Ascending aorta (tissue), 2 donors: ENCODE data around the gene OR2AJ1. TPM values are rescaled to one million over a fixed set of nuclear protein-coding genes. Genes with fewer than 3 reads are reported as not detected.

Experiments used
- DNase-seq, 2 donors: peaks; one replicate each; pipeline ENCODE4 v3.0.0-alpha.2; 2019; ENCODE audit warnings: low spot score in 2 of 2
- H3K27ac ChIP-seq, 2 donors: fragments of 200-600 bp; sonication (generic); one replicate each; pipeline ENCODE4 v1.5.1; 2016 to 2017; ENCODE audit warnings: mild to moderate bottlenecking in 1 of 2
- H3K27me3 ChIP-seq: fragments of 200-600 bp; sonication (generic); one replicate; pipeline ENCODE4 v1.5.1; 2017
- H3K36me3 ChIP-seq, 2 donors: fragments of 200-600 bp; sonication (generic); one replicate each; pipeline ENCODE4 v1.5.1; 2016
- H3K4me1 ChIP-seq, 2 donors: fragments of 200-600 bp; sonication (generic); one replicate each; pipeline ENCODE4 v1.5.1; 2016 to 2017; ENCODE audit warnings: mild to moderate bottlenecking in 1 of 2
- H3K4me3 ChIP-seq, 2 donors: fragments of 200-600 bp; sonication (generic); one replicate each; pipeline ENCODE4 v1.5.1; 2016 to 2017; ENCODE audit warnings: mild to moderate bottlenecking in 1 of 2
- H3K9me3 ChIP-seq, 2 donors: fragments of 200-600 bp; sonication (generic); one replicate each; pipeline ENCODE4 v1.5.1; 2016
- CTCF ChIP-seq, 3 experiments: fragments of 200-600 bp in 2 of 3; fragments of 450-650 bp in 1 of 3; sonication (generic) in 2 of 3; IDR thresholded peaks; one replicate each; pipeline ENCODE4 v1.5.1; 2016 to 2019; ENCODE audit warnings: antibody characterized with exemption in 3 of 3, mild to moderate bottlenecking in 1 of 3, moderate library complexity in 1 of 3
- intact Hi-C: fragments of 100-400 bp; cut with DNase I; formaldehyde crosslinking; loops from one replicate; pipeline ENCODE4 v1.15.1; 2023
- total RNA-seq: library from RNA; depleted of rRNA; stranded (reverse); fragments of >200 nt; gene quantifications from one replicate; pipeline ENCODE4 v1.1.0, GENCODE V29; 2016

The OR2AJ1 gene
- total RNA-seq, 1 donor from 2014 or later: not detected

- Histone ChIP-seq H3K4me1 (no peaks in the 10 kb centered on the region), H3K27ac (no peak overlapping the region), H3K27me3 (no peaks in the 10 kb centered on the region), H3K4me3 (no peak overlapping the region), H3K9me3 (no peaks in the 10 kb centered on the region), H3K36me3 (no peaks in the 10 kb centered on the region)
- no peak for TF ChIP-seq CTCF (IDR thresholded peaks at IDR 0.05)
- DNase-seq: no peak
- intact Hi-C loops: no loop called here
Observed at GRCh38 chr1:247953408-247953807, 28.7 kb downstream of the OR2AJ1 start.

- DNase-seq: no peak
- Histone ChIP-seq H3K36me3 (no peaks in the 10 kb centered on the region), H3K9me3 (no peaks in the 10 kb centered on the region), H3K4me3 (no peak overlapping the region), H3K27me3 (no peaks in the 10 kb centered on the region), H3K27ac (no peak overlapping the region), H3K4me1 (no peaks in the 10 kb centered on the region)
- intact Hi-C loops: no loop called here
- no peak for TF ChIP-seq CTCF (IDR thresholded peaks at IDR 0.05)
Observed at GRCh38 chr1:247961791-247962190, 37.1 kb downstream of the OR2AJ1 start.

GRCh38 chr1:247962911-247963588, 38.4 kb downstream of the OR2AJ1 start:
- Histone ChIP-seq H3K9me3 (no peaks in the 10 kb centered on the region), H3K36me3 (no peaks in the 10 kb centered on the region), H3K4me3 (no peak overlapping the region), H3K27me3 (no peaks in the 10 kb centered on the region), H3K4me1 (no peaks in the 10 kb centered on the region), H3K27ac (no peak overlapping the region)
- intact Hi-C loops: no loop called here
- TF ChIP-seq CTCF (IDR thresholded peaks at IDR 0.05): no peak
- DNase-seq: no peak

GRCh38 chr1:247964933-247965332, 40.2 kb downstream of the OR2AJ1 start, which contains the start of gene OR2AK2:
Gene OR2AK2 (plus strand): TSS chr1:247965233. CDS start chr1:247965377, 144 bp downstream.
- no peak within 1 kb of the TSS for H3K27ac ChIP-seq
- intact Hi-C loops: no loop called here
- no peaks in the 10 kb centered on the region for H3K36me3 ChIP-seq
- DNase-seq: no peak
- H3K4me3 ChIP-seq: no peak within 1 kb of the TSS
- no peaks in the 10 kb centered on the region for H3K27me3 ChIP-seq
- no peaks in the 10 kb centered on the region for H3K4me1 ChIP-seq
- no peak for TF ChIP-seq CTCF (IDR thresholded peaks at IDR 0.05)
- no peaks in the 10 kb centered on the region for H3K9me3 ChIP-seq

- intact Hi-C loops: no loop called here
- Histone ChIP-seq H3K9me3 (no peaks in the 10 kb centered on the region), H3K27ac (no peak overlapping the region), H3K4me1 (no peaks in the 10 kb centered on the region), H3K36me3 (no peaks in the 10 kb centered on the region), H3K27me3 (no peaks in the 10 kb centered on the region), H3K4me3 (no peak overlapping the region)
- TF ChIP-seq CTCF (IDR thresholded peaks at IDR 0.05): no peak
- DNase-seq: no peak
Observed at GRCh38 chr1:247966532-247967204, 42.0 kb downstream of the OR2AJ1 start.

Other genes starting within 250 kb of the OR2AJ1 start
- not detected for gene OR13G1, start 245.2 kb upstream of the OR2AJ1 start, total RNA-seq
- not detected for gene OR6F1, start 208.2 kb upstream of the OR2AJ1 start, total RNA-seq
- not detected for gene OR14K1, start 186.3 kb upstream of the OR2AJ1 start, total RNA-seq
- gene OR14A2, start 176.7 kb upstream of the OR2AJ1 start, total RNA-seq: not detected
- not detected for gene OR1C1, start 164.3 kb upstream of the OR2AJ1 start, total RNA-seq
- gene OR14A16, start 100.8 kb upstream of the OR2AJ1 start, total RNA-seq: not detected
- not detected for gene OR11L1, start 83.0 kb upstream of the OR2AJ1 start, total RNA-seq
- 0.53 TPM for gene TRIM58, start 67.7 kb upstream of the OR2AJ1 start, total RNA-seq
- gene OR2W3, start 29.3 kb upstream of the OR2AJ1 start, total RNA-seq: not detected
- not detected for gene OR2T8, start 4.6 kb upstream of the OR2AJ1 start, total RNA-seq
- not detected for gene OR2L8, start 24.0 kb downstream of the OR2AJ1 start, total RNA-seq
- gene OR2AK2, start 40.3 kb downstream of the OR2AJ1 start, total RNA-seq: not detected
- gene OR2L5, start 88.8 kb downstream of the OR2AJ1 start, total RNA-seq: not detected
- not detected for gene OR2L2, start 105.2 kb downstream of the OR2AJ1 start, total RNA-seq
- gene OR2L3, start 121.9 kb downstream of the OR2AJ1 start, total RNA-seq: not detected
- not detected for gene OR2L13, start 170.3 kb downstream of the OR2AJ1 start, total RNA-seq
- not detected for gene OR2M5, start 220.3 kb downstream of the OR2AJ1 start, total RNA-seq
- not detected for gene OR2M2, start 249.9 kb downstream of the OR2AJ1 start, total RNA-seq